A549 (cell line): Measurements from ENCODE around the gene CFI.

Source experiments
- CBX8 ChIP-seq: fragments of 200-600 bp; sonication (generic); IDR thresholded peaks from 2 replicates; pipeline ENCODE4 v1.6.1; 2016
- CHD4 ChIP-seq: fragments of 200-600 bp; sonication (generic); IDR thresholded peaks from 2 replicates; pipeline ENCODE4 v1.6.1; 2016; ENCODE audit warnings: antibody characterized with exemption, mild to moderate bottlenecking, borderline replicate concordance
- CTCF ChIP-seq: fragments of >200 bp; sonication (Bioruptor Twin); formaldehyde crosslinking; IDR thresholded peaks from 3 replicates; pipeline ENCODE4 v1.5.1; 2016
- E2F6 ChIP-seq: IDR thresholded peaks from 2 replicates; pipeline ENCODE4 v1.6.1; 2012; ENCODE audit warnings: low read depth, borderline replicate concordance
- FOSL2 ChIP-seq, 2 experiments: fragments of 450-650 bp in 1 of 2; fragments of >200 bp in 1 of 2; sonication (Bioruptor Twin) in 1 of 2; formaldehyde crosslinking; IDR thresholded peaks; 2 replicates each; pipeline versions ENCODE4 v1.5.0 to v1.6.1; 2016 to 2020; ENCODE audit warnings: mild to moderate bottlenecking in 1 of 2, moderate library complexity in 1 of 2
- JUN ChIP-seq, 2 experiments: fragments of >200 bp; sonication (Bioruptor Twin); formaldehyde crosslinking; IDR thresholded peaks; 2 replicates in 1 of 2; 3 replicates in 1 of 2; pipeline ENCODE4 v1.6.1; 2016 to 2017
- KDM5A ChIP-seq: fragments of 200-600 bp; sonication (generic); IDR thresholded peaks from 2 replicates; pipeline ENCODE4 v1.6.1; 2016; ENCODE audit warnings: antibody characterized with exemption, mild to moderate bottlenecking
- MAX ChIP-seq: IDR thresholded peaks from 2 replicates; pipeline ENCODE4 v1.6.1; 2012
- PHF8 ChIP-seq: fragments of 200-600 bp; sonication (generic); IDR thresholded peaks from 2 replicates; pipeline ENCODE4 v1.6.1; 2016; ENCODE audit warnings: low read depth, mild to moderate bottlenecking, antibody characterized with exemption, moderate library complexity, borderline replicate concordance
- POLR2A ChIP-seq: IDR thresholded peaks from 2 replicates; pipeline ENCODE4 v1.6.1; 2012; ENCODE audit warnings: mild to moderate bottlenecking, low read length
- RARB ChIP-seq: fragments of 250-450 bp; sonication (Bioruptor Pico); IDR thresholded peaks from 2 replicates; pipeline ENCODE4 v1.8.0; 2021; ENCODE audit warnings: mild to moderate bottlenecking, moderate library complexity
- RNF2 ChIP-seq: fragments of 200-600 bp; sonication (generic); IDR thresholded peaks from 2 replicates; pipeline ENCODE4 v1.6.1; 2016; ENCODE audit warnings: low read depth, mild to moderate bottlenecking, antibody characterized with exemption, moderate library complexity, borderline replicate concordance

- no peak for TF ChIP-seq CTCF
- TF ChIP-seq JUN (IDR thresholded peaks at IDR 0.05), result no peak
- TF ChIP-seq KDM5A, result no peak
- no peak for TF ChIP-seq PHF8
- TF ChIP-seq E2F6, result no peak
- TF ChIP-seq RARB (CRISPR knock-in tag), result no peak
- no peak for TF ChIP-seq RNF2
- no peak for TF ChIP-seq MAX
- no peak for TF ChIP-seq FOSL2 (IDR thresholded peaks at IDR 0.05)
- TF ChIP-seq FOSL2 (CRISPR knock-in tag; IDR thresholded peaks at IDR 0.05), result no peak
- no peak for TF ChIP-seq CBX8
- TF ChIP-seq CHD4, result no peak
- TF ChIP-seq POLR2A, result no peak
Observed at GRCh38 chr4:109703664-109704361, 98.0 kb downstream of the CFI start.
